HCEC 1CT (cell line): ENCODE results near the gene CDADC1.

Experiments
- DNase-seq: peaks from one replicate; pipeline ENCODE4 v3.0.0-alpha.2; 2017

Gene CDADC1

DNA sequence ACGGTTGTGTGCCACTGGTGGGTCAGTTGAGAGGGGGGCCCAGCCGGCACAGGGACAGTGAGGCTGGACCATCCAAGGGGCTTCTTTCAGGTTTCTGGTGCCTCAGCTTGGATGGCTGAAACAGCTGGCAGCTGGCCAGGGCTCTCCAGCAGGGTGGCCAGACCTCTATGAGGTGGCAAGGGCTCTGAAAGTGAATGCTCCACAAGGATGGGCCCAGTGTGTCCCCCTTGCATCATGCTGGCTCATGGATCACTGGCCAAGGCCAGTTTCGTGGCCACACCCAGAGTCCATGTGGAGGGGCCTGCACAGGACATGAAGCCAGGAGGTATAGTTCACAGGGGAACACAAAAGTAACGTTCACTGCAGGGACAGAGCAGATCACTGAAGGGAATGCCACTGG, 49.6 kb downstream of the CDADC1 start:
- no peak for DNase-seq

DNA sequence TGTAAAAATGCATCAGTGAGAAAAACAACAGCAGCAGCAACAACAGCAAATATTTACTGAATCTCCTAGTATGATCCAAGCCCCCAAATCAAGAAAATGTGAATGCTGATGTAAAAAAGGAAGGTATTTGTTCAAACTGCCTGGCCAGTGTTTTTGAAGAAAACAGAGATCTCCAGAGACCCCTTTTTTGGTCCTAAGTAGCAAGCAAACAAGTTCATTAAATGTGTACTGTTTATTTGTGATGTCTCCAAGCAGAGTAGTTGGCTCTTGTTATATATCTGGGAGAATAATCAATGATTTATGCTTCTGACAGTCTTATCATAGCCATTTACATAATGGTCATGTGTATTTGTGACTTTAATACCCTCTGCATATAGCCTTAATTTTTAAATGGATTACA, 50.7 kb downstream of the CDADC1 start:
- DNase-seq, result no peak

- DNase-seq, result no peak
Observed at GRCh38 chr13:49298903-49299605, 51.3 kb downstream of the CDADC1 start.

- no peak for DNase-seq
Observed at GRCh38 chr13:49300276-49300675, 52.6 kb downstream of the CDADC1 start.

DNA sequence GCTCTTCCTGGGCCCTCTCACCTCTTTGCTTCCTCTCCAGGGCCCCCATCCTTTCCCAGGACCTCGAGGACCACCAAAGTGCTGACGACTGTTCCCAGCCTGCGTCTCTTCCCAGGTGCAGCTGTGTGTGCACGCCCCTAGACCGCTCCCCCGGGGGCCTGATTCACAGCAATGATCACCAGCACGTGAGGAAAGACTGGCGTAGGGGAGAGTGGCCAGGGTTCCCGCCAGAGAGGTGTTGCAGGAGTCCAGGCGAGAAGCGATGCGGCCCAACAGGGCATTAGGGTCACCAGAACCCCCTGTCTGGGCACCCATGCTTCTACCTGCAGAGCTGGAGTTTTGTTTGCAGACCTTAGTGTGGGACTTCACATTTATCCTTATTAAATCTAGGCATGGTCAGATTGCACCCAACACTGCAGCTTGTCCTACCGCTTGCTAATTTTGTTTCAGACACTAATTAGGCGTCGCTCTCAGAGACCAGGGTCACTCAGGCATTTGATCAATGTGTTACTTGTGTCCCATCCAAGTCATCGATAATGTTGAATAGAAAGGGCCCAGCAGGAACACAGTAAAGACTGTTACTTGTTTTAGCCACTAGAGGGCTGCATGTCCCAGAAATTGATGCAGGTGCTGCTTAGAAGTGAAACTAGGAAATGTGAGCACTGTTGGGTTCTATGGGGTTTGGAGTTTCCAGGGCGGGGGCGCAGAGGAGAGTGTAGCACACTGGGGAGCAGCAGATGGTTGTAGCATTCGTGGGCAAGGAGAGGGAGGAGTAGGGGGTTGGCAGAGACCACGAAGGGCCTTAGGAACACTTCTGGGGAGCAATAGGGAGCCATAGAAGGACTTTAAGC, 53.2 kb downstream of the CDADC1 start:
- DNase-seq, result peak; percentile 74

DNA sequence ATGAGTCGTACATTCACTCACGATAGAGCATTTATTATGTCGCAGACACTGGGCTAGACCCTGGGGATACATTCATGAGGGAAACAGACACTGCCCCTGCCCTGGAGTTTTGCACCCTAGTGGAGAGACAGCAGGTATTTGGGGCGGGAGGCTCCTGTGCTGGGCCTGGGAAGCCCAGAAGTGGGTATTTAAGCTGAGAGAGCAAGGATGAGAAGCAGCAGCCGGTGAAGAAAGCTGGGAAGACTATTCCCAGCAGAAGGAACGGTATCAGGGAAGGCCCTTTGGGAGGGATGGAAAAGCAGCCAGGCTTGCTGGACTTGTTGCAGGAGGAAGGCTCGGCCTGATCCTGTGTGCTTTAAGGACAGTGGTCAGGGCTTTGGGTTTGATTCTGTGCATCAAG, 54.5 kb downstream of the CDADC1 start:
- no peak for DNase-seq

DNA sequence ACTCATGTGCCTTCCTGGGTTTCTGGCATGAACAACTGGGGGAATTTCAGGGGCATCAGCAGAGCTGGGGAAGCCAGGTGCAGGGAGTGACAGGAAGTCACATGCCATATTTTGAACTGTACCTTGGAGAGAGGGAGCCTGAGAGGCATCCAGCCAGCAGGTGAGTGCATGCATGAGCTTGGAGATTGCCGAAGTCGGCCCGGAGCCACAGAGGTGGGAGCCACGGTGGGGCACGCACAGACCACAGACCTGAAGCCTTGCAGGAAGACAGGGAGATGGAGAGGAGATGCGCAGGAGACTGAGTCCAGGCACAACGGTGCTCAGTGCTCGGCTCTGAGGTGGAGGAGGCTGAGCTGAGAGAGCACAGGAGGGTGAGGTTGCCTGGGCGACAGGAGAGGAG, 55.1 kb downstream of the CDADC1 start:
- DNase-seq, result no peak

DNA sequence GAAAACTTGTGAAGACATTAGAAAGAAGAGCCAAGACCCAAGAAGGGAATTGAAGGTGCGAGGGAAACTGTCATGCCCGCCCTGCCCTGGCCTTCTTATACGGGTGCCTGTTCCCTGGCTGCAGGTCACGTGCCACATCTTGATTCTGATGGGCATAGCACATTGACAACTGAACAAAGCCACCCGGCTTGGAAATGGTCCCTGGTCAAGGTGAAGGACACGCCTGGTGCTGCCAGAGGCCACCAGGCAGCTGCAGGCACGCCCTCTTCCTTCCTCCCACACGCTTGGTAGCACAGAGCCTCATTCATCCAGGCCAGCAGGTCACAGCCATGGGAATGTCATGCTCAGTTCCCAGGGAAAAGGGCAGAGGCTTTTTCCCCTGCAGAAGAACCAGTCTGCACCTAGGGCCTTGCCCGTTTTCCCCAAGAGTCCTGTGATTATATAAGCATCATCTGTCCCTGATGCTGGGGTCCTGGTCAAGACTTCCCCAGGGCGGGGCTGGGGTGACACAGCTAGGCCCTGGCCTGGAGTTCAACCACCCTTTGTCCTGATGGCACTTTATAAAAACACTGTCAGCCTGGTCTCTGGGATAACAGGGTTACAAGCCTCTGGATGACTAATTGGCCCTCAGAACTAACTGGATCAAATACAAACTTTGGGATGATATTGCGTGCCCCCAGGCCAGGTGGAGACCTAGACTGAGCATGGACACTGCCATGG, 56.0 kb downstream of the CDADC1 start:
- no peak for DNase-seq

DNA sequence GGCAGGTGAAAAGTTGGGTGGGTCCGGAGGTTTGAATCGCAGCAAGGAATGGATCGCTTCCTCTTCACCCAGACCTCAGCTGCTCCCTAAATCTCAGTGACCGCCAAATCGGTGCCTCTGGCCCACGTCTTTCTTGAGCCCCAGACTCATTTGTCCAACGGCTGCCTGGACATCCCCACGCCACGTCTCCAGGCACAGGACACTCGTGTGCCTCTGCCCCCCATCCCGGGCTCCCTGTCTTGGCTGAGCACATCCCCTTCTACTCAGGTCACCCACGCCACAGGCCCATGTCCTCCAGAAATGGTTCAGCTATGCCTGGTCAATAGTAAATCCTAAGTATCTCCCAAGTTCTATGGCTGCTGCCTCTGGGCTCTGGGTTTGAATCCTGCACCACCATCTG, 56.6 kb downstream of the CDADC1 start:
- no peak for DNase-seq

- DNase-seq, result no peak
Observed at GRCh38 chr13:49304763-49305700, 57.3 kb downstream of the CDADC1 start.

- DNase-seq, result no peak
Observed at GRCh38 chr13:49305792-49306425, 58.2 kb downstream of the CDADC1 start.

DNA sequence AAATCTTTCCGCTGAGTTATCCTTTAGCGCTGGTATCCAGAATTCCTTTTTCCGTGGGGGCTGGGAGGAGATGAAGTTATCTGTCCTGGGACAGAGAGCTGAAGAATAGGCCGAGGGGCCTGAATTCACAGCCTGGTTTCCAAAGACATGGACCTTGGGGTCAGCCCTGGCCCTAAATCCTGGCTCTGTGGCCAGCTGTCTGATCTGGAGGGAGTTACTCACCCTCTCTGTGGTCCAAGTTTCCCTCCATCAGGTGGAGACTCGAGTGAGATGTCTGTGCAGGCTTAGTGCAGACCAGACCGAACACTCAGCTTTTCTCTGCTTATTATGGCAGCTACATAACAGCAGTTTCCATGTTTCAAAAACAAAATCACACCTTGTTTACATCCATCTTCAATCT, 59.6 kb downstream of the CDADC1 start:
- DNase-seq, result no peak

DNA sequence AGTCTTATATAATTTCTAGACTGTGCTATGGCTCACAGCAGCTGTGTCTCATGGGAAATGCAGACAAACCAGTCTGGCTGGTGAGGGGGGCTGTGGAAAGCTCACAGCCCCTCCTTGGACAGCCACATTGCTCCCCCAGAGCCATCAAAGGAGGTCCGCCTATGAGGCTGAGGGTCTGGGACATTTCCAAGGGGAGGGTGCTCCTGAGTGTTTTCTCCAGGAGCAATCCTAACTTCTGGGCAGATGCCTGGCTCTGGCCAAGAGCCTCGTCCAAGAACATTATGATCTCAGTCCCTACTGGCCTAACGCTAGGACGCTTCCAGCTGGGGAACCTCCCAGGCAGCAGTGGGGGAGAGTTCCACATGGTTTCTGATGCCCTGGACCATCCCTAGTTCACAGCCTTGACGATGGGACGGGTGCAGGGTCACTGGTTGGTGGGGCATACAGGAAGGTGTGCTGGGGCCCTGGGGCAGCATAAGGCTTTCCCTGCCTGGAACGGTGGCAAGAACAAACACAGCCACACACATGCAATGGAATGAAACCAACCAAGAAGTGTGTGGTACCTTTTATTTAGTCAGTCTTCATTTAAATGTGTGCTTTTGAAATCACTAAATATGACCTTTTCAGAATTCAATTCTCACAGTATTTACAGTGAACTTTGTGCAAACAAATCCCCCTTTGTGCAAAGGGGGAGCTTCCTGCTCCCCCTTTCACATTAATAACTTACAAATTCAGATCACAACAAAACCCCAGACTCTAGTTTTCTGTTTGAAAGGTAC, 60.6 kb downstream of the CDADC1 start:
- peak; percentile 21 for DNase-seq

GRCh38 chr13:49308921-49309408, 61.2 kb downstream of the CDADC1 start:
- no peak for DNase-seq

- DNase-seq, result no peak
Observed at GRCh38 chr13:49310251-49310650, 62.5 kb downstream of the CDADC1 start.

GRCh38 chr13:49311816-49312215, 64.1 kb downstream of the CDADC1 start:
- no peak for DNase-seq

- DNase-seq, result peak; percentile 75
Observed at GRCh38 chr13:49314344-49314882, 66.7 kb downstream of the CDADC1 start.

DNA sequence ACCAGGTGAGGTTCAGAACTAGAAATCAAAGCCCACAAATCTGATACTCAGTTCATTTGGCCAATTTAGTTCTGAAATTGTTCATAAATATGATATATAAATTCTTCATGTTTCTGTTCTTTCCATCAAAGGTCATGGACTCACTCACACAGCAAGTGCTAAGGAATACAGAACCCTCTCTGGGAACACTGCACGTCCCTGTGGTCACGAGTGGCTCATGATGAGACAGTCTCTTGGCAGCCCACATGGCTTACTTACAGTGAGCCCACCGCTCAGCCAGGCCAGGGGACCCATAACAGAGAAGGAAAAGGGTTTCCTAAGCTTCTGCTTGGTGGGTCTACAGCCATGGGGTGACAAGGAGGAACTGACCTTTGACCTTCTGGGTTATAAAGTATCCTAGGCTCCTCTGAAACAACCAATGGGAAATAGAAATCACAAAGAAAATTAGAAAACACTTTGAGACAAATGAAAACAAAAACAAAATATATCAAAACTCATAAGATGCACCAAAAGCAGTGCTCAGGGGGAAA, 67.4 kb downstream of the CDADC1 start:
- DNase-seq, result peak; percentile 30

DNA sequence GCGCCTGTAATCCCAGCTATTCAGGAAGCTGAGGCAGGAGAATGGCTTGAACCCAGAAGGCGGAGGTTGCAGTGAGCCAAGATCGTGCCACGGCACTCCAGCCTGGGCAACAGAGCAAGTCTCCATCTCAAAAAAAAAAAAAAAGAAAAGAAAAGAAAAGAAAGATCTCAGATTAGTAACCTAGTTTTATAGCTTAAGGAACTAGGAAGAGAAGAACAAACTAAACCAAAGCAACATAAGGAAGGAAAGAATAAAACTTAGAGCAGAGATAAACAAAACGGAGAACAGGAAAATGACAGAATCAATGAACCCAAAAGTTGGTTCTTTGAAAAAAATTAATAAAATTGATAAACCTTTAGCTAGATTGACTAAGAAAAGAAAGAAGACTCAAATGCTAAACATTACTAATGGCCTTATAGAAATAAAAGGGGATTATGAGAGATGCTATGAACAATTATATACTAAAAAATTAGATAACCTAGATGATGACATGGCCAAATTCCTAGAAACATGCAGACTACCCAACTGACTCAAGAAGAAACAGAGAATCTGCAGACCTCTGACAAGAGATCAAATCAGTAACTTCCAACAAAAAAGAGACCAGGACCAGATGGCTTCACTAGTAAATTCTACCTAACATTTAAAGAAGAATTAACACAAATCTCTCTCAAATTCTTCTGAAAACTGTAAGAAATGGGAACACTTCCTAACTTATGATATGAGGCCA, 68.2 kb downstream of the CDADC1 start:
- DNase-seq, result no peak

DNA sequence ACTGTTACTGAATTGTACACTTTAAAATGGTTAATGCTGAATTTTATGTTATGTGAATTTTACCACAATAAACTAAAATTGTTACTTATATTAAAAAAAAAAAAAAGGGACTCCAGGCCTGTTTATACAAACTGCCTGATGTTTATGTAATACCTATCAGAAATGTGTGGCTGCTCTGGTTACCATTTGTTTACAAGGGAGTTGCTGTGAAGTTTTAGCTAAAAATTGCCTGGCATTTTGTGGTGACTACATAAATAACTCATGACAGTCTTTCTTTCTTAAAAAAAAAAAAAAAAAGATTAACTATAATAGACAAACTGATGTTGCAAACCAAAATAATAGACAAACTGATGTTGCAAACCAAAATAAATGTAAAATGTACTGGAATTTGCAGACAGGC, 71.8 kb downstream of the CDADC1 start:
- DNase-seq, result peak; percentile 30
